Kidney (tissue), 14 donors: ENCODE results near the gene SAFB. TPM values are rescaled to one million over a fixed set of nuclear protein-coding genes. Genes with fewer than 3 reads are reported as not detected.
A peak's percentile ranks its signal among the peaks of the same experiment; 100 is the strongest.

ENCODE experiments used
- DNase-seq, 5 donors: peaks; one replicate each; pipeline ENCODE4 v3.0.0-alpha.2; 2013 to 2020
- FAIRE-seq: peaks from 2 replicates; lab custom pipeline; 2012; peaks lifted over from hg19 to GRCh38; lab: Jason Lieb, UNC
- H3K27ac ChIP-seq, 2 donors: one replicate each; pipeline ENCODE4 v1.7.0; 2013; ENCODE audit warnings: low read depth in 2 of 2, low read length in 2 of 2, inconsistent platforms in 1 of 2
- H3K27me3 ChIP-seq: one replicate; pipeline ENCODE4 v1.7.1; 2013; ENCODE audit warnings: low read length, inconsistent platforms; ENCODE audit not compliant: control insufficient read depth, insufficient read depth
- H3K36me3 ChIP-seq, 3 donors: one replicate each; pipeline versions ENCODE4 v1.7.0 to v1.7.1; 2013; ENCODE audit warnings: low read length in 3 of 3, control low read depth in 1 of 3, inconsistent platforms in 1 of 3; ENCODE audit not compliant: insufficient read depth in 3 of 3, control insufficient read depth in 2 of 3
- H3K4me1 ChIP-seq, 3 donors: one replicate each; pipeline versions ENCODE4 v1.7.0 to v1.7.1; 2013; ENCODE audit warnings: low read length in 3 of 3, inconsistent platforms in 1 of 3, low read depth in 1 of 3; ENCODE audit not compliant: control insufficient read depth in 2 of 3, insufficient read depth in 2 of 3
- H3K4me3 ChIP-seq, 3 donors: one replicate each; pipeline versions ENCODE4 v1.7.0 to v1.8.1; 2013; ENCODE audit warnings: low read length in 3 of 3, control low read depth in 1 of 3, inconsistent platforms in 1 of 3
- H3K9ac ChIP-seq, 3 donors: one replicate each; pipeline versions ENCODE4 v1.7.0 to v1.7.1; 2013; ENCODE audit warnings: low read length in 3 of 3, control low read depth in 1 of 3, inconsistent platforms in 1 of 3
- H3K9me3 ChIP-seq, 3 donors: one replicate each; pipeline versions ENCODE4 v1.7.0 to v1.7.1; 2013; ENCODE audit warnings: low read length in 3 of 3, control low read depth in 1 of 3, inconsistent platforms in 1 of 3; ENCODE audit not compliant: control insufficient read depth in 2 of 3, insufficient read depth in 1 of 3
- intact Hi-C: fragments of 100-400 bp; cut with DNase I; formaldehyde crosslinking; loops from one replicate; pipeline ENCODE4 v1.11.1; 2022
- polyA plus RNA-seq: library from polyadenylated mRNA; stranded (reverse); fragments of 350-450 nt; fragmentation: Illumina TruSeq; extraction: RNeasy Lipid Tissue Mini Kit (QIAGEN cat#74804); gene quantifications from one replicate; pipeline ENCODE4 v1.2.3, GENCODE V29; 2014; ENCODE audit warnings: low read depth, low replicate concordance; ENCODE audit not compliant: insufficient read depth
- total RNA-seq: library from RNA; stranded (reverse); fragmentation: NEBNext Ultra II Directional; extraction: Animal tissue kit (Norgen Biotek cat#: 25700); gene quantifications from one replicate; pipeline ENCODE4 v1.2.1, GENCODE V29; 2021
- TF ChIP-seq, protein P1 (sequence below): IDR thresholded peaks from 3 replicates; pipeline ENCODE4 v1.5.1; 2012; ENCODE audit warnings: mild to moderate bottlenecking, moderate library complexity, borderline replicate concordance; ENCODE audit not compliant: insufficient read depth; ENCODE audit errors: extremely low read depth
- donor health status: control.
- donor health status: control.
- donor health status: control.
- donor health status: control.
- donor health status: control.
- donor health status: DM: yes; HTN: yes; CAD: no.
- donor health status: Normal renal cell carcinoma (clear cell type).

SAFB gene
- total and polyA plus RNA-seq, 2 donors from 2014 or later: 35.0 to 88.6 TPM

DNA sequence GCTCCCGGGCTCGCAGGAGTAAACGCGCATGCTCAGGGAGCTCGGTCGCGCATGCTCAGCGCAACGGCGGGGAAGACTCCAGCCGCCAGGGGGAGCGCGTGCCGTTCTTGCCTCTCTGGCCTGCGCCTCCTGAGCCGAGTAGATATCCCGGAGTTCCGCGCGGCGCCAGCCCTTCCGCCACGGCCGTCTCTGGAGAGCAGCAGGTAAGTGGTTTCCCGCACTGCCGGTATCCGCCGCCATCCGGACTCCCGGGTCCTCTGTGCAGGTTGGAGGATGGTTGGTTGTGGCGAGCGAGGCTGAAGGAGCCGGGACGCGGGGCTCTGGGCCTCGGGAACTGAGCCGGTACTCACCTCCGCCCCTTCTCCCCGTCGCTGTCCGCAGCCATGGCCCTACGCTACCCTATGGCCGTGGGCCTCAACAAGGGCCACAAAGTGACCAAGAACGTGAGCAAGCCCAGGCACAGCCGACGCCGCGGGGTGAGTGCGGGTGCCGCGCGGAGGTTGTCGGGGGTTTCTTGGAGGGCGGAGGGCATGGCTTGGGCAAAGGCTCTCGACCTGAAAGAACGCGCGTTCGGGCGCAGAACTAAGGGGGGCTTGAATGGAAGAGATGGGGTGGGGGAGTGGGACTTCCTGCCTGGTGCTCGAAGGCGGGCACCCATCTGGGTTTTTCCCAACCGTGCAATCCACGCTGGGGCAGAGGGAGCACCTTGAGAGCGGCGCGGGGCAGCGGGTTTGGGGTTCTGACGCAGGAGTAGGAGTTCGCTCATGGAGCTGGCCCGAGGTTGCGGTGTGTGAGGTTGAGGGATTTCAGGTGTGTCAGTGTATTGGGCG, 67.5 kb downstream of the SAFB start, which contains the start of gene RPL36:
TSS of gene RPL36 (plus strand) at position 171 of the 830 bp plus-strand sequence. CDS start at position 384, 213 bp downstream.
- peak within 1 kb of the TSS; percentile 53 to 83 (median 76) for H3K4me3 ChIP-seq
- no peaks in the 10 kb centered on the region for H3K9me3 ChIP-seq
- H3K27ac ChIP-seq: peak within 1 kb of the TSS; percentile 66 to 89
- H3K36me3 ChIP-seq: peaks cover 2 to 19% (median 9%) of the 10 kb centered on the region in 3 donors
- TF ChIP-seq, protein P1, sequence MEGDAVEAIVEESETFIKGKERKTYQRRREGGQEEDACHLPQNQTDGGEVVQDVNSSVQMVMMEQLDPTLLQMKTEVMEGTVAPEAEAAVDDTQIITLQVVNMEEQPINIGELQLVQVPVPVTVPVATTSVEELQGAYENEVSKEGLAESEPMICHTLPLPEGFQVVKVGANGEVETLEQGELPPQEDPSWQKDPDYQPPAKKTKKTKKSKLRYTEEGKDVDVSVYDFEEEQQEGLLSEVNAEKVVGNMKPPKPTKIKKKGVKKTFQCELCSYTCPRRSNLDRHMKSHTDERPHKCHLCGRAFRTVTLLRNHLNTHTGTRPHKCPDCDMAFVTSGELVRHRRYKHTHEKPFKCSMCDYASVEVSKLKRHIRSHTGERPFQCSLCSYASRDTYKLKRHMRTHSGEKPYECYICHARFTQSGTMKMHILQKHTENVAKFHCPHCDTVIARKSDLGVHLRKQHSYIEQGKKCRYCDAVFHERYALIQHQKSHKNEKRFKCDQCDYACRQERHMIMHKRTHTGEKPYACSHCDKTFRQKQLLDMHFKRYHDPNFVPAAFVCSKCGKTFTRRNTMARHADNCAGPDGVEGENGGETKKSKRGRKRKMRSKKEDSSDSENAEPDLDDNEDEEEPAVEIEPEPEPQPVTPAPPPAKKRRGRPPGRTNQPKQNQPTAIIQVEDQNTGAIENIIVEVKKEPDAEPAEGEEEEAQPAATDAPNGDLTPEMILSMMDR: peak; percentile 93
- FAIRE-seq: no peak
- H3K27me3 ChIP-seq: no peaks in the 10 kb centered on the region
- peak within 1 kb of the TSS; percentile 35 to 86 (median 67) for H3K9ac ChIP-seq
- intact Hi-C loops: no loop called here
- H3K4me1 ChIP-seq: peaks cover 0 to 14% (median 4%) of the 10 kb centered on the region in 3 donors
- DNase-seq: peak; percentile 98 to 99 (median 99)

DNA sequence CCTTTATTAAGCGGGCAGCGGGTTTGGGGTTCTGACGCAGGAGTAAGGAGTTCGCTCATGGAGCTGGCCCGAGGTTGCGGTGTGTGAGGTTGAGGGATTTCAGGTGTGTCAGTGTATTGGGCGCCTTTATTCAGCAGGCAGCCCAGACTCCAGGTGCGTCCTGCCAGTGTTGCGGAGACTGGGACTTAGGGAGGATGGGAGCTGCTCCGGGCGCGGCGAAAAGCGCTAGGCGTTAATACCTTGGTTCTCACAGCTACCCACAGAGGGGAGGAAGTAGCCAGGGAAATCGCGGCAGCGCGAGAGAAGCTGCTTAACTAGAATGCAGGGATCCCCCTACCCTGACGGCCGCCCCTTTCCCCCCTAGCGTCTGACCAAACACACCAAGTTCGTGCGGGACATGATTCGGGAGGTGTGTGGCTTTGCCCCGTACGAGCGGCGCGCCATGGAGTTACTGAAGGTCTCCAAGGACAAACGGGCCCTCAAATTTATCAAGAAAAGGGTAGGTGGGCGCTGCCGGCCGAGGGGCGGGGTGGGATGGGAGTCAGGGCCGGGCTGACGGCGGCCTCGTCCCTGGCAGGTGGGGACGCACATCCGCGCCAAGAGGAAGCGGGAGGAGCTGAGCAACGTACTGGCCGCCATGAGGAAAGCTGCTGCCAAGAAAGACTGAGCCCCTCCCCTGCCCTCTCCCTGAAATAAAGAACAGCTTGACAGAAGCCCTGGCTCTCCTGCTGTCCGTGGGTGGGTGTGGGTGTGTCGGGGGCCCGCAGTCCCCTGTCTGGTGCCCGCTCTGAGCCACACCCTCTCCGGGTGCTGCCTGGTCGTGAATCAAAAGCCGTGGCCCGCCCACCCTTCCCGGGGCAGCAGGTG, 68.3 kb downstream of the SAFB start:
- intact Hi-C loops: no loop called here
- H3K27ac ChIP-seq: peak overlapping the region; percentile 66 to 71
- DNase-seq (peak in 3 of 5 donors; percentile 34 to 91 (median 66)), FAIRE-seq (no peak)
- H3K27me3 ChIP-seq: no peaks in the 10 kb centered on the region
- H3K4me1 ChIP-seq: peaks cover 0 to 14% (median 4%) of the 10 kb centered on the region in 3 donors
- no peaks in the 10 kb centered on the region for H3K9me3 ChIP-seq
- TF ChIP-seq, protein P1: no peak
- H3K36me3 ChIP-seq: peaks cover 2 to 19% (median 9%) of the 10 kb centered on the region in 3 donors
- H3K4me3 ChIP-seq: peak overlapping the region; percentile 53 to 83 (median 76)
- H3K9ac ChIP-seq: peak overlapping the region; percentile 35 to 86 (median 67)

DNA sequence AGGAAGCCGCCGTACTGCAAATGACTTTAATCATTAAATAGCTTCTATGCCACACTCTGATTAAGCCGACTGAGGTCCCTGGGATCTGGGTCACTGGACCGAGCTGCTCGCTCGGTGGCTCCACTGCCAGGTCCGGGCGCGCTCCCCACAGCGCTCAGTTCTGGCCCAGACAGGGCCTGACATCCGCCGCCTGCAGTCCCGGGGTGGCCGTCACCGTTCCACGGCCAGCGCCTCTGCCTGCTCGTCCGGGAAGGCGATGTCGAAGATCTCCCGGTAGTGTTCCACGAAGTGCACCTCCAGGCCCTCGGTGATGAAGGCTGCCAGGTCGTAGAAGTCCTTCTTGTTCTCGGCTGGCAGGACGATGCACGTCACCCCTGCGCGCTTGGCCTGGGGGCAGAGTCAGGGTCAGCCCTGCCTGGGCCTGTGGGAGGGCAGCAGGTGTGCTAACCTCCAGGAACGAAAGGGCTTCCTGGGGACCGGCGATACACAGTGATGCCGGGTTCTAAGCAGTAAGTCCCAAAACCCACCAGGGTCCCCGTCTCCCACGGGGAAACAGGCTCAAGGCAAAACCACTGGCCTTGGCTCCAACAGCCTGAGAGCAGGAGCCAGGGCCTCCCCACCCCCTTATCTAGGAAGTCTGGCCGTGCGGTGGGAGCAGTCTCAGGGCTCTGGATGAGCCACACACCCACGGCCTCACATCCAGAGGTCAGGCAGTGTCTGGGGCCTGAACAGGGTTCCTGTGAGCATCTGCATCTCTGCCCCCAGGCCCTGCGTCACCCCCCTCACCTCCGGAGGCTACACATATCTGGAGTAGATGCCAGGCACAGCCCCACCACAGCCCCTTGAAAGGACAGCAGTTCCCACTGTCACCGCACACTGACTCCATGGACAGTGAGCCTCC, 69.2 kb downstream of the SAFB start:
- Histone ChIP-seq H3K4me3 (peak overlapping the region in 1 of 3 donors; percentile 83), H3K4me1 (peaks cover 0 to 14% (median 4%) of the 10 kb centered on the region in 3 donors), H3K27ac (peak overlapping the region in 1 of 2 donors; percentile 32), H3K9me3 (no peaks in the 10 kb centered on the region), H3K36me3 (peaks cover 2 to 27% (median 9%) of the 10 kb centered on the region in 3 donors), H3K27me3 (no peaks in the 10 kb centered on the region), H3K9ac (peak overlapping the region in 1 of 3 donors; percentile 86)
- DNase-seq (peak in 1 of 5 donors; percentile 83), FAIRE-seq (no peak)
- TF ChIP-seq, protein P1: no peak
- intact Hi-C loops: no loop called here
